Astrocyte of the spinal cord (primary cell): ENCODE data around the gene SLC6A12.

Source experiments
- DNase-seq: peaks from one replicate; pipeline ENCODE4 v3.0.0; 2011; ENCODE audit warnings: low read depth, low spot score
- H3K4me3 ChIP-seq: 2 replicates; pipeline ENCODE4 v1.5.1; 2011; ENCODE audit warnings: low read depth, mild to moderate bottlenecking, low read length, moderate library complexity
- CTCF ChIP-seq: IDR thresholded peaks from 2 replicates; pipeline ENCODE4 v1.5.1; 2012; ENCODE audit warnings: low read depth, mild to moderate bottlenecking, low read length, inconsistent platforms
- in situ Hi-C: cut with HindIII; loops from 2 replicates; pipeline ENCODE4 v1.10.0; 2017; ENCODE audit warnings: low sequenced_read_pairs

SLC6A12 gene

GRCh38 chr12:256225-256624 lies 42.3 kb upstream of the SLC6A12 start:
- no peak overlapping the region for H3K4me3 ChIP-seq
- in situ Hi-C loops: no loop called here
- DNase-seq: no peak
- no peak for TF ChIP-seq CTCF

DNA sequence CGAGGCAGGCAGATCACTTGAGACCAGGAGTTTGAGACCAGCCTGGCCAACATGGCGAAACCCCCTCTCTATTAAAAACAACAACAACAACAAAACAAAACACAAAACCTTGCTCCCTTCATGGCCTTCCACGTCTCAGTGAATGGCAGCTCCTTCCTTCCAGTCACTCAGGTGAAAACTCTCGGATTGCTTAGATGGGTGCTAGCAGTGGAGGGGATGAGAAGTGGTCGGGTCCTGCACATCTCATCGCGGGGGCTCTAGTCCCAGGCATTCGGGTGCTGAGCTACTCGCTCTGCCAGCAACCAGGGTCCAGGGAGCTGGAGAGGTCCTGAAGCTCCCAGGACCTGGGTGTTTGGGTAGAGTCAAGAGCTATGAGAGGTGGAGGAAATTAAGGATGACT lies 41.0 kb upstream of the SLC6A12 start:
- no peak for DNase-seq
- in situ Hi-C loops: no loop called here
- no peak for TF ChIP-seq CTCF
- H3K4me3 ChIP-seq: no peak overlapping the region

- no peak for DNase-seq
- in situ Hi-C loops: no loop called here
- H3K4me3 ChIP-seq: no peak overlapping the region
- TF ChIP-seq CTCF: no peak
Measured at GRCh38 chr12:254039-254438, 40.1 kb upstream of the SLC6A12 start.

GRCh38 chr12:253116-253831 lies 39.3 kb upstream of the SLC6A12 start:
- no peak overlapping the region for H3K4me3 ChIP-seq
- in situ Hi-C loops: no loop called here
- DNase-seq: no peak
- TF ChIP-seq CTCF: no peak

DNA sequence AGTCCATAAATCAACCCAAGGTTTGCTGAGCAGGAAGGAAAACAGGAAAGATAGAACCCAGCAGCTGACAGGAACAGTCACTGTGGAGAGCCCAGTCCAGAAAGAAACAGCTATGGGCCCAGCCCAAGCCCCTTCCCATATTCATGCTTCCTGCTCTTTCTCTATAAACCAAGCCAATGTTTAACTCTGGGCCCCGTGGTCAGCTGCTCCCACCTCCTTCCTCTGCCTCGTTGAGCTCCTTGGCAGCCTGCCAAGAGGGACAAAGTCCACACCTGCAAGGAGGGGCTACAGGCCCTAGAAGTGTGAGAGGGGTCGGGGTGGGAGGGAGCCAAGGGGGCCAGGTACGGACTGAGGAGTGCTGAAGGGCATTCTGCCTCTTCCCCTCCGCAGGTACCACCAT lies 38.7 kb upstream of the SLC6A12 start:
- H3K4me3 ChIP-seq: no peak overlapping the region
- in situ Hi-C loops: no loop called here
- no peak for TF ChIP-seq CTCF
- DNase-seq: no peak

GRCh38 chr12:247271-247670 lies 33.3 kb upstream of the SLC6A12 start:
- no peak overlapping the region for H3K4me3 ChIP-seq
- in situ Hi-C loops: no loop called here
- no peak for TF ChIP-seq CTCF
- DNase-seq: no peak

- no peak for TF ChIP-seq CTCF
- DNase-seq: no peak
- in situ Hi-C loops: no loop called here
- no peak overlapping the region for H3K4me3 ChIP-seq
Measured at GRCh38 chr12:243381-243780, 29.4 kb upstream of the SLC6A12 start.
